Glutamatergic neuron (in vitro differentiated cells): ENCODE results near the gene JOSD1. TPM values are rescaled to one million over a fixed set of nuclear protein-coding genes. Genes with fewer than 3 reads are reported as not detected.

Source experiments
- DNase-seq: peaks from one replicate; pipeline ENCODE4 v3.0.0; 2022
- H3K27ac Mint-ChIP-seq: one replicate; pipeline ENCODE4 v1.8.0; 2020; ENCODE audit warnings: mild to moderate bottlenecking, mixed read lengths, inconsistent platforms; ENCODE audit not compliant: unreplicated experiment
- H3K27me3 Mint-ChIP-seq: one replicate; pipeline ENCODE4 v1.8.0; 2020; ENCODE audit warnings: mild to moderate bottlenecking, moderate library complexity, mixed read lengths, inconsistent platforms; ENCODE audit not compliant: unreplicated experiment
- H3K36me3 Mint-ChIP-seq: one replicate; pipeline ENCODE4 v1.8.0; 2020; ENCODE audit warnings: mild to moderate bottlenecking, mixed read lengths, inconsistent platforms; ENCODE audit not compliant: unreplicated experiment
- H3K4me1 Mint-ChIP-seq: one replicate; pipeline ENCODE4 v1.8.0; 2020; ENCODE audit warnings: mild to moderate bottlenecking, low read depth, mixed read lengths, inconsistent platforms; ENCODE audit not compliant: unreplicated experiment
- H3K4me3 Mint-ChIP-seq: one replicate; pipeline ENCODE4 v1.8.0; 2020; ENCODE audit warnings: mild to moderate bottlenecking, mixed read lengths, inconsistent platforms; ENCODE audit not compliant: unreplicated experiment
- H3K9me3 Mint-ChIP-seq: one replicate; pipeline ENCODE4 v1.8.0; 2020; ENCODE audit warnings: mild to moderate bottlenecking, moderate library complexity, mixed read lengths, inconsistent platforms; ENCODE audit not compliant: unreplicated experiment
- CTCF ChIP-seq: fragments of 200-600 bp; sonication (generic); IDR thresholded peaks from one replicate; pipeline ENCODE4 v1.5.0; 2021; ENCODE audit not compliant: partially characterized antibody, unreplicated experiment
- long read RNA-seq: library from polyadenylated mRNA; unstranded; transcript quantifications from one replicate; pipeline ENCODE4 v2.0.0, GENCODE V29; 2020; ENCODE audit not compliant: unreplicated experiment
- total RNA-seq: library from RNA; stranded (reverse); fragmentation: NEBNext Ultra II Directional; extraction: Animal tissue kit (Norgen Biotek cat#: 25700); gene quantifications from one replicate; pipeline ENCODE4 v1.2.1, GENCODE V29; 2021; ENCODE audit not compliant: unreplicated experiment

Gene JOSD1
- total RNA-seq, result 51.0 TPM
- long read RNA-seq, partial matches to known transcripts, result 1 of 3 reads
- long read RNA-seq, other reads (novel, unspliced or antisense), result 2 of 3 reads

- Mint-ChIP-seq H3K27me3 (peaks cover 14% of the 10 kb centered on the region), H3K4me3 (peak within 1 kb of the TSS; percentile 96), H3K4me1 (peaks cover 27% of the 10 kb centered on the region), H3K36me3 (no peaks in the 10 kb centered on the region), H3K9me3 (peaks cover 21% of the 10 kb centered on the region), H3K27ac (peak within 1 kb of the TSS; percentile 96)
- no peak for TF ChIP-seq CTCF
- peak; percentile 98 for DNase-seq
Observed at GRCh38 chr22:38700789-38701628, at the start of gene JOSD1. Gene JOSD1, minus strand, starts transcription at chr22:38700943. Its CDS starts 956 bp downstream, at chr22:38699987.

- H3K27me3 Mint-ChIP-seq, result peaks cover 6% of the 10 kb centered on the region
- no peak for DNase-seq
- no peak for TF ChIP-seq CTCF
- no peak overlapping the region for H3K4me3 Mint-ChIP-seq
- peaks cover 3% of the 10 kb centered on the region for H3K36me3 Mint-ChIP-seq
- H3K27ac Mint-ChIP-seq, result no peak overlapping the region
- H3K9me3 Mint-ChIP-seq, result peaks cover 6% of the 10 kb centered on the region
- H3K4me1 Mint-ChIP-seq, result peaks cover 10% of the 10 kb centered on the region
Observed at GRCh38 chr22:38750104-38750503, 49.4 kb upstream of the JOSD1 start.

DNA sequence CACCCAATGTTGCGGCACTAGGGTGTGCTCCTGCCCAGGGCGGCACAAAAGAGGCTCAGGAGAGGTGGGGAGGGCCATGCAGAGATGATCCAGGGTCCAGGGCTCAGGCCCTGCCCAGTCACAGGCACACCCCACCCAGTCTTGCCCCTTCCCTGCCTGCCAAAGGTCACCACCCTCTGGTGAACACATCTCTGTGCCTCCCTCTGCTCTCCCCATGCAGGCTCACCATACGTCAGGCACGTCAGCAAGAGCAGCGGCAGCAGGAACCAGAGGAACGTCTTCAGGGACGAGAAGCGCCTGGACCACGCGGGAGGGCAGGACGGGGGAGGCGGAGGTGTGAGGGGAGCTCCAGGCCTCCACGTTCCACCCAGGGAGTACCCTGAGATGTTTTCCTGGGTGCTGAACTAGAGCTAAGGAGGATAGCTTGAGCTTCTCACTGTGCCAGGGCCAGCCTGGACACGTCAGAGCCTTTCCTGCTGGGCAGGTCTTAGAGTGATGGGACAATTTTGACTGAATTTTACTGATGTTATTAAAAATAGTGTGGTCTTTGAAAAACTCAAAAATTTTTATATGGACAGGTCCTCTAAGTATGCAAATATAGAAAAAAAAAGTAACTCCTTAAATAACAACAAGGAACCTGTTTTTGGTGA, 47.9 kb upstream of the JOSD1 start:
- Mint-ChIP-seq H3K27me3 (peaks cover 5% of the 10 kb centered on the region), H3K4me1 (peaks cover 8% of the 10 kb centered on the region), H3K4me3 (no peak overlapping the region), H3K27ac (no peak overlapping the region), H3K9me3 (peaks cover 6% of the 10 kb centered on the region), H3K36me3 (no peaks in the 10 kb centered on the region)
- TF ChIP-seq CTCF, result no peak
- no peak for DNase-seq

GRCh38 chr22:38745676-38746460, 45.1 kb upstream of the JOSD1 start:
- Mint-ChIP-seq H3K4me1 (peaks cover 13% of the 10 kb centered on the region), H3K27ac (peak overlapping the region; percentile 85), H3K9me3 (peaks cover 4% of the 10 kb centered on the region), H3K36me3 (no peaks in the 10 kb centered on the region), H3K27me3 (peaks cover 5% of the 10 kb centered on the region), H3K4me3 (no peak overlapping the region)
- TF ChIP-seq CTCF, result no peak
- DNase-seq, result no peak
